ENCODE measurements around the gene CCDC40.
A peak's percentile ranks its signal among the peaks of the same experiment; 100 is the strongest.

CCDC40 gene

GRCh38 chr17:80002070-80002641 is 34.3 kb upstream of the CCDC40 start:
- no peak for DNase-seq

- no peak for DNase-seq
These were observed 33.6 kb upstream of the CCDC40 start for GRCh38 chr17:80002690-80003490.

DNA sequence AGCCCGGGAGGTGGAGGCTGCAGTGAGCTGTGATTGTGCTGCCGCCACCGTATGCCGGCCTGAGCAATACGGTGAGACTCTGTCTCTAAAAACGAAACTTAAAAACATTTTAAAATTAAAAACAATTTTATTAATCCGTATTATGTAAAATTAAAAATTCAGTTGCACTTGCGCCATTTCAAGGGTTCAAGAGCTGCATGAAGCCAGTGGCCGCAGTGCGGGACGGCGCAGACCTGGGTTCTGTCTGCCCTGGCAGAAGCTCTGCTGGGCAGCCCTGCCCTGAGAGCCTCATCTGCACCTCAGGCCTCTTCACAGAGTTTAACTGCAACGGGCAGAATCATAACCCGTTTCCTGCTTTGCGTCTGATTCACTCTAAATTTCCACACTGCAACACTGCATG is 32.5 kb upstream of the CCDC40 start:
- DNase-seq: no peak

DNA sequence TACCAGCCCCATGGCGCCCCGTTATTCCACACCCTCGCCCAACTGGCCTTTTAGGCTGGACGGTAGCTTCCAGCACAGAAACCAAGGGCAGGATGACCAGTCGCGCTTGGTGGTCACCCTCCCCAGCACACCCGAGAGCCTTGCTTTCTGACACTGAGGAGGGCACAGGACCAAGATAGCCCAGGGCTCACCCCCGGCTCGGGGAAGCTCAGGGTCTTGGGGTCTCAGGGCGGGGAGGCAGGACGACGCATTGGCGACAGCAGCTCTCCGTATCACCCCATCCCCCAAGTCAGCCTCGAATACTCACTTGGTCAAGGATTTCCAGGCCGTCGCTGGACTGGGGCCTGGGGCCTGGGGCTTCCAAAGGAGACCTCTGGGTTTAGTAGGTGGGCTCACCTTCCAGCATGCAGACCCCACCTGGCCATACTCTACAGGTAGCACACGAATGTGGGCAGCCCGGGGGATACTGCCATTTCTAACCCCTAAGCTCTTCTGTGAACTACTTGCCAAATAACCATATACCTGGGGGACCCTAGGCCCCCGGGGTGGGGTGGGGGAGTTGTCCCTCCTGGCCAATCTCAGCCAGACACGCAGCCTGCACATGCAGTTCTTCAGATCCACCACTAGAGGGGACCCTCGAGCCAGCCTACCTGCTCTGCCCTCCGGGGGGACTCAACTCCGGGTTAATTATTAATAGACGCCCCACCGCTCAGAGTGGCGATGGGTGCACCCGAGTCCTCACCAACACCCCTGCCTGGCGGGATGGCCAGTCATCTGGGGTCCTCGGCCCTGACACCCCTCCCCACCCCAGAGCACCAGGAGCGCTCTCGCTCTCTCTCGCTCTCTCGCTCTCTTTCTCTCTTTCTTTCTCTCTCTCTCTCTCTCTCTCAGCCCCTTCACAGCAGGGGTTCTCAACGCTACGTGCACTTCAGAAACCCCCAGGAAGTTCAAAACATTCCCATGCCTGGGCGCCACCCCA is 30.8 kb upstream of the CCDC40 start:
- DNase-seq: no peak

- DNase-seq: no peak
These were observed 30.1 kb upstream of the CCDC40 start for GRCh38 chr17:80006339-80006720.

- no peak for DNase-seq
These were observed 29.4 kb upstream of the CCDC40 start for GRCh38 chr17:80006811-80007752.

GRCh38 chr17:80007939-80008338 is 28.5 kb upstream of the CCDC40 start:
- no peak for DNase-seq

DNA sequence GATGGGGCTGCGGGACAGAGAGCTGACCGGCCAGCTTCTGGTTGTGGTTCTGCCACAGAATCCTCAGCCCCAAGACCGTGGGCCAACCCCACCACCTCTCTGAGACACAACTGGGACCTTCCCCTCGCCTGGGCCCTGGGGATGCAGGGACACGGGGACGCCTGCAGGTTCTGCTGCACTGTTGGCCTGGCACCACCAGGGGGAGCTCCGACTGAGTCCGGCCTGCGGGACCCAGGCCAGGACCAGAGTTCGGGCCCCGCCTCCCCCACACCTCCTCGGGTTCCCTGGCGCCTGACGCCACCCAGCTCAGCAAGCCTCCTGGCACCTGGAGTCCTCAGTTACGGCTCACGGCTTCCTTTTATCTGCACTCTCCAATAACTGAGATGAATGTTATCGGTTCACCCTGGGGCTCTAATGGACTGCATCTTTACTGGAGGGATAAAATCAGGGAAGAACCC is 28.0 kb upstream of the CCDC40 start:
- peak; percentile 89 for DNase-seq

GRCh38 chr17:80008848-80009247 is 27.6 kb upstream of the CCDC40 start:
- no peak for DNase-seq

DNA sequence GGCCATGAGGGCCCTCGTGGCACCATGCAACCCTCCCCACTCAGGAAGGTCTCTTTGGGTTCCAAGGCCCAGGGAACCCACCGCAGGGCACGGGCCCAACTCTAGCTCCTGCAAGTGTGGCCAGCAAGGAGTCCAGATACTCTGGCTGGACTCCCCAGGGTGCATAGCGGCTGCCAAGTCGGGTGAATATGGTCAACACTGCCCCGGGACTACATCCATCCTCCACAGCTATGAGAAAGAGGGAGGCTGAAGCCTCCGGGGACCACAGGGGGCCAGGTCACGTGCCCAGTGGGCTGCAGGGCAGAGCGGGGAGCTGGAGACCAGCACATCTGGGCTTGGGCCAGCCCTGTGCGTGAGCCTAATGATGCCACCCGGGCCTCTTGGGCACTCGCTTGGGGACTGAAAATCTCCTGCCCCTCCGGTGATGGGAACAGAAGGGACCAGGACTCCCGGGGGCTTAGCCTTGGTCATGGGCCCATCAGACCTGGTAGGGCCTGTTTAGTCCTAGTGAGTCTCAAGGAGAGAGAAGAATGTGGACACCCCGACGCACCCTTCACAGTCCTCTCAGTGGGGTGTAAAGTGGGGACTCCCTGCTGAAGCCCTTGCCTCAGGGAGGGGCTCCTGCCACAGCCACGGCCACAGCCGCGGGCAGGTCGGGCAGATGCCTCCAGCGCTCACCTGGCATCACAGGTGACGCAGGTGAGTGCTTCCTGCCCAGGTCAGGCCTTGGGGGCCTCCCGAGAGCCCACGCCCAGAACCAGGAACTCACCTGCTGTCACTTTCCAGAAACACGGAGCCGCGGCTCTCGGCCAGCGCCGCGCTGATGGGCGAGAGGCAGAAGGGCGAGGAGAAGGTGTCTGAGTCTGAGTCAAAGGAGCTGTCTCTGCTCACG is 26.8 kb upstream of the CCDC40 start:
- DNase-seq: no peak

- DNase-seq: no peak
These were observed 26.1 kb upstream of the CCDC40 start for GRCh38 chr17:80010283-80010858.

- DNase-seq: no peak
These were observed 24.4 kb upstream of the CCDC40 start for GRCh38 chr17:80011989-80012555.

- no peak for DNase-seq
These were observed 23.4 kb upstream of the CCDC40 start for GRCh38 chr17:80012765-80013741.

DNA sequence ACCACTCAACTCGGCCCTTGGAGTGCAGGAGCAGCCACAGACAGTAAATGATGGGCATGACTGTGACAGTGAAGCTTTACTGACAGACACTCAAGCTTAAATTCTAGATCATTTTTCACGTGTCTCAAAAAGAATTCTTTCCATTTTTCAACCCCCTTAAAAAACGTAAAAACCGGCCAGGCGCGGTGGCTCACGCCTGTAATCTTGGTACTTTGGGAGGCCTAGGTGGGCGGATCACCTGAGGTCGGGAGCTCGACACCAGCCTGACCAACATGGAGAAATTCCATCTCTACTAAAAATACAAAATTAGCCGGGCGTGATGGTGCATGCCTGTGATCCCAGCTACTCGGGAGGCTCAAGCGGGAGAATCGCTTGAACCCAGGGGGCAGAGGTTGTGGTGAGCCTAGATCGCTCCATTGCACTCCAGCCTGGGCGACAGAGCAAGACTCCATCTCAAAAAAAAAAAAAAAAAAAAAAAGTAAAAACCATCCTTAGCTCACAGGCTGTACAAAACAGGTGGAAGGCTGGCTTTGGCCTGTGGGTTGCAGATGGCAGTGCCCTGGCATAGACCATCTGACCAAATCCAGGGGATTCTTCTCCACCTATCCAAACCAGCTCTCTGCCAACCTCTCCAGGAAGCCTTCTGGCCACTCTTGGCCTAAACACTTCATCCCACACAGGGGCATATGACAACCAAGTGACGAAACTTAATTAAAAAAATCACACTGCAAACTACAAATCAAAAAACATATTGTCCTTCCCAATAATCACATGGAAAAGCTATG is 19.0 kb upstream of the CCDC40 start:
- DNase-seq: no peak

DNA sequence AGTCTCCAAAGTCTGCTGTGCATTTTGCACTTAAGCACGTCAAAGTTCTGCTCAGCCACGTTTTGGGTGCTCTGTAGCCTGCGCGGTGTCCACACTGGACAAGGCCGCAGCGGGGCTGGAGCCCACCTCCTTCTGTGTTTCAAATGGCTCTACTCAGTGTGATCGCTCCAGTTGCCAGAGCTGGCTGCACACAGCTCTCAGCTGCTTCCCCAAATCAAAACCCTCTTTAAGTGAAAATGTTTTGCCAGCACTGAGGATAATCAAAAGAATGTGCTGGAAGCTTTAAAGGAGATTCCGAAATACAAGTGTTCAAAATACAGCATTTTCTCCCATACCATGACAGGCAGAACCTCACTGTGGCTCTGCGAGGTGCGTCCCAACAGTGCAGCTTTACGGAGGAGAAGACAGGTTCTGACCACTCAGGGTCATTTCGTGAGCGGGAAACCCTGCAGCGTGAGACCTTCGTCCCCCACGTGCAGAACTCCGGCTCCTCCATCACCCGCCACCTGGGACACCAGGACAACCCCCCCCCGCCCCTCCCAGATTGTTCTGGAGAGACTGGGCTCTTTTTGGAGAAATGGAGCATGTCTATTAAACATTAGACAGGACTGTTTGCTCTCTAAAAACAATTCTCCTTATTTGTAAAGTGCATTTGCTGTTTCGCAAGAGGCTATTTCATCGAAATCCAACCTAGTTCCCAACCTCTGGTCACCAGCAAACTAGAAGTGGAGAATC is 17.4 kb upstream of the CCDC40 start:
- DNase-seq: no peak

GRCh38 chr17:80021600-80021999 is 14.8 kb upstream of the CCDC40 start:
- no peak for DNase-seq

DNA sequence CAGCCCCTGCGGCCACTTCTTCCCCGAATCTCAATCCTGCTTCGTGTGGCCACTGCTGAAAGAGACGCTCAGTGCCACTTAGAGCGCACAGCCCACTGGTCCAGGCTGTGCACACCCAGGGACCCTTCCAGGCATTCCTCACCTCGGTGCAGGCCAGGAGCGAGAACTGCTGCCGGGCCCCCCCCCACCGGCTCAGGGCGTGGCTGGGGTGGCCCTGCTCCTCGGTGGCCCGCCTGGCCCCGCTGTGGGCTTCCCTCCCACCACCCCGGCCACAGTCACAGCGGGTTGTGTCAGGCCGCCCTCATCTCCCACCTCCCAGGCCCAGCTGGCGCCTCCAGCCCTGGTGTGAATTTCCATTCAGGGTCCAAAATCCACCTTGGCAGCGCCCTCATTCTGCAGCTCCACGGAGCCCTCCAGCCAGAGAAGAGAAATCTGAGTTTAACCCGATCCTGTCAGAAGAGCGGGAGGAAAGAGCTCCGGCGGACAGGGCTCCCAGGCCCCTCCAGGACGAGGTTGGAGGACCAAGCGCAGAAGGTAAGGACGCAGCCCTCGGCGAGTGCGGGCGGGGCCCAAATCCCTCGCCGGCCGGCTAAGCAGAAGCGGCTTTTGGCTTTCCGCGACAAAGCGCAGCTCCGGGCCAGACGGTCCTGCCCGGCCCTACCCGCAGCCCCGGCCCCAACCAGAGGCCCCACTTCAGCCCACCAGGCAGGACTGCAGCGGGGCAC is 12.8 kb upstream of the CCDC40 start:
- no peak for DNase-seq
